ENCODE results near the gene CHI3L1.

CHI3L1 gene

GRCh38 chr1:203175237-203175826 is 11.2 kb downstream of the CHI3L1 start, which contains the start of gene MYBPH:
TSS of gene MYBPH (minus strand) at chr1:203175826. CDS start at chr1:203175755, 71 bp downstream.
- H3K27ac ChIP-seq, result no peak within 1 kb of the TSS
- no peak within 1 kb of the TSS for H2AFZ ChIP-seq
- TF ChIP-seq CTCF (IDR thresholded peaks at IDR 0.05), result no peak
- H3K4me1 ChIP-seq, result no peaks in the 10 kb centered on the region
- no peaks in the 10 kb centered on the region for H3K36me3 ChIP-seq (ENCODE audit: control insufficient read depth, insufficient read depth, low read length)
- H3K9ac ChIP-seq, result no peak within 1 kb of the TSS
- H3K79me2 ChIP-seq, result no peaks in the 10 kb centered on the region
- H3K4me3 ChIP-seq (ENCODE audit: low read depth, low read length), result no peak within 1 kb of the TSS
- H3K9me3 ChIP-seq (ENCODE audit: control insufficient read depth, low read length), result no peaks in the 10 kb centered on the region
- no peak within 1 kb of the TSS for H3K4me2 ChIP-seq (ENCODE audit: low read length)
- no peaks in the 10 kb centered on the region for H3K27me3 ChIP-seq (ENCODE audit: control insufficient read depth, insufficient read depth, low read length)

DNA sequence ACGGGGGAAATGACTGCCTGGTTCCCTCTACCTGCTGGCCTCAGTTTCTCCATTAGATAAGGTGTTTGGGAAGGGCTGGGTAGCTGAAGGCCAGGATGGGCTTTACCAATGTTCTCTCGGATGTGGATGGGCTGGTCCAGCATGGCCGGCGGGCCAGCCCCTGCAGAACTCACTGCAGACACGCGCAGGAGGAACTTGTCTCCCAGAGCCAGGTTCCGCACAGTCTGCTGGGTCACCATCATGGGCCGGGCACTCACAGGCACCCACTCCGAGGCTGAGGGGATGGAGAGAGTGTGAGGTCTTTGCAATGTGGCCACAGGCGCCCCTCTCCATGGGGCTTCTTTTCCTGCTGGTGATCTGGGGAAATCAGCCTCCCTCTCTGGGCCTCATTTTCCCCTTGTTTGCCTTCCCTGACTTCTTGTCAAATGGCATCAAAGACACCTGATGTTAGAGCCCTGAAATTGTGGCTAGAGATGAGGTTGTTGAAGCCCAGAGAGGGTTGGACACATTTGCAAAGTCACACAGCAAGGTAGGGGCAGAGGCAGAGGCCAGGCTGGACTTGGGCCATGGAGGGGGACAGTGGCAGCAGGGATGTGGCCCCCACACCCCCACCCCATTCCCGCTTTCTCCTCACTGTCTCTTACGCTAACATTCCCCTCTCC is 12.0 kb downstream of the CHI3L1 start:
- Histone ChIP-seq H3K4me1 (no peaks in the 10 kb centered on the region), H2AFZ (no peak overlapping the region), H3K27me3 (ENCODE audit: control insufficient read depth, insufficient read depth, low read length) (no peaks in the 10 kb centered on the region), H3K4me2 (ENCODE audit: low read length) (no peak overlapping the region), H3K4me3 (ENCODE audit: low read depth, low read length) (no peak overlapping the region), H3K36me3 (ENCODE audit: control insufficient read depth, insufficient read depth, low read length) (no peaks in the 10 kb centered on the region), H3K9ac (no peak overlapping the region), H3K9me3 (ENCODE audit: control insufficient read depth, low read length) (no peaks in the 10 kb centered on the region), H3K27ac (no peak overlapping the region), H3K79me2 (no peaks in the 10 kb centered on the region)
- no peak for TF ChIP-seq CTCF (IDR thresholded peaks at IDR 0.05)

DNA sequence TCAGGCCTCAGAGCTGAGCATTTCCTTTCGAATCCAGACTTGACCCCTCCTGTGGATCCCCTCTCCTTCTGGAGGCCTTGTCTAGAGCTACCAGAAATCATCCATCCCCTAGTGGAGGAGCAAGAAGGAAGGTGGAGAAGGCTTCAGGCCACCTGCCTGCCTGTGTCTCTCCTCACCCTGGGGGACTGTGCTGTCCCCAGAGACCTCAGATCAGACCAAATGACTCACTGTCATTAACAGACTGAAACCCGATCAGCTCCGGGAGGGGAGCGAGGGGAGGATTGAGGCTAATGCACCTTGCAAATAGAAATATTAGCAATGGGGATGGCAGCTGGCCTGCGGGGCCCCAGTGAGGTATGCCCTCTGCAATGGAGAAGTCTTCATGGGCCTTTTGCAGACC is 12.9 kb downstream of the CHI3L1 start:
- no peak overlapping the region for H3K4me3 ChIP-seq (ENCODE audit: low read depth, low read length)
- H2AFZ ChIP-seq, result no peak overlapping the region
- H3K4me1 ChIP-seq, result no peaks in the 10 kb centered on the region
- no peaks in the 10 kb centered on the region for H3K36me3 ChIP-seq (ENCODE audit: control insufficient read depth, insufficient read depth, low read length)
- H3K4me2 ChIP-seq (ENCODE audit: low read length), result no peak overlapping the region
- H3K9me3 ChIP-seq (ENCODE audit: control insufficient read depth, low read length), result no peaks in the 10 kb centered on the region
- no peak overlapping the region for H3K9ac ChIP-seq
- no peaks in the 10 kb centered on the region for H3K79me2 ChIP-seq
- no peaks in the 10 kb centered on the region for H3K27me3 ChIP-seq (ENCODE audit: control insufficient read depth, insufficient read depth, low read length)
- H3K27ac ChIP-seq, result no peak overlapping the region
- TF ChIP-seq CTCF (IDR thresholded peaks at IDR 0.05), result no peak

- Histone ChIP-seq H3K4me1 (no peaks in the 10 kb centered on the region), H3K27ac (no peak overlapping the region)
- TF ChIP-seq CTCF (IDR thresholded peaks at IDR 0.05), result no peak
Observed at GRCh38 chr1:203173011-203173555, 13.4 kb downstream of the CHI3L1 start.

More at GRCh38 chr1:203173011-203173555, 13.4 kb downstream of the CHI3L1 start:
- Histone ChIP-seq H3K79me2 (no peaks in the 10 kb centered on the region), H3K4me3 (ENCODE audit: low read depth, low read length) (no peak overlapping the region), H3K9me3 (ENCODE audit: control insufficient read depth, low read length) (no peaks in the 10 kb centered on the region), H3K36me3 (ENCODE audit: control insufficient read depth, insufficient read depth, low read length) (no peaks in the 10 kb centered on the region), H2AFZ (no peak overlapping the region), H3K27me3 (ENCODE audit: control insufficient read depth, insufficient read depth, low read length) (no peaks in the 10 kb centered on the region), H3K9ac (no peak overlapping the region), H3K4me2 (ENCODE audit: low read length) (no peak overlapping the region)
